ENCODE measurements around the gene COL1A1. TPM values are rescaled to one million over a fixed set of nuclear protein-coding genes. Genes with fewer than 3 reads are reported as not detected.

COL1A1 gene
- total RNA-seq, result 4.2 and 12.6 TPM in 2 replicates

- DNase-seq, result no peak
Measured at GRCh38 chr17:50201276-50201854, at the start of gene COL1A1. Gene COL1A1, minus strand, starts transcription at chr17:50201631. Its CDS starts 118 bp downstream, at chr17:50201513.

GRCh38 chr17:50248255-50248654 is 46.8 kb upstream of the COL1A1 start:
- no peak for DNase-seq

- no peak for DNase-seq
Measured at GRCh38 chr17:50244771-50245170, 43.3 kb upstream of the COL1A1 start.

- no peak for DNase-seq
Measured at GRCh38 chr17:50241431-50241830, 40.0 kb upstream of the COL1A1 start.

GRCh38 chr17:50240851-50241250 is 39.4 kb upstream of the COL1A1 start:
- no peak for DNase-seq

- no peak for DNase-seq
Measured at GRCh38 chr17:50239937-50240336, 38.5 kb upstream of the COL1A1 start.

- DNase-seq, result no peak
Measured at GRCh38 chr17:50238601-50239280, 37.3 kb upstream of the COL1A1 start.

- DNase-seq, result no peak
Measured at GRCh38 chr17:50237901-50238300, 36.5 kb upstream of the COL1A1 start.

GRCh38 chr17:50234581-50234980 is 33.1 kb upstream of the COL1A1 start:
- DNase-seq, result no peak

GRCh38 chr17:50225701-50226240 is 24.3 kb upstream of the COL1A1 start:
- no peak for DNase-seq

GRCh38 chr17:50222922-50223321 is 21.5 kb upstream of the COL1A1 start:
- DNase-seq, result no peak

- DNase-seq, result no peak
Measured at GRCh38 chr17:50221864-50222545, 20.6 kb upstream of the COL1A1 start.

GRCh38 chr17:50221266-50221863 is 19.9 kb upstream of the COL1A1 start:
- no peak for DNase-seq

- DNase-seq, result no peak
Measured at GRCh38 chr17:50220811-50221210, 19.4 kb upstream of the COL1A1 start.

- no peak for DNase-seq
Measured at GRCh38 chr17:50219939-50220465, 18.6 kb upstream of the COL1A1 start.

- no peak for DNase-seq
Measured at GRCh38 chr17:50219342-50219741, 17.9 kb upstream of the COL1A1 start.

GRCh38 chr17:50218771-50219315 is 17.4 kb upstream of the COL1A1 start:
- no peak for DNase-seq

GRCh38 chr17:50218071-50218759 is 16.8 kb upstream of the COL1A1 start:
- DNase-seq, result no peak

GRCh38 chr17:50217591-50217990 is 16.2 kb upstream of the COL1A1 start:
- no peak for DNase-seq

GRCh38 chr17:50214976-50215760 is 13.7 kb upstream of the COL1A1 start:
- no peak for DNase-seq
